ENCODE data around the gene CKAP2L.

DNA sequence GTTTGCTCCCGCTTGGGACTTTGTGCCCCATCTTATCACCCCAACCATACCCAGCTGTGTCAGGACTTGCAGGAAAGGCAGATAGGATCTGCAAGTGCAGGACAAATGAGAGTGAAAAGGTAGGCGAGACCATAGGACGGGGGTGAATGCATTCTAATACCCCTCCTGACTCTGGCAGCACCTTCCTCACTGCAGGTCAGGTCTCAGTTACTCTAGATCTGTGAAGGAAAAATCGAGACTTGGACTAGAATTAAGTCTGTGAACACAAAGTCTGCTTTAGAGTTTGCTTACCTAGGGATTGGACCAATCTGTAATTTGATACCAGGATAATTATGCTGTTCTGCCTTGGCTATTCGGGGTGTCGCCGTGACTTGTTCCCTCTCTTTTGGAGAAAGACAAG lies 23.9 kb downstream of the CKAP2L start:
- TF ChIP-seq, protein P1, sequence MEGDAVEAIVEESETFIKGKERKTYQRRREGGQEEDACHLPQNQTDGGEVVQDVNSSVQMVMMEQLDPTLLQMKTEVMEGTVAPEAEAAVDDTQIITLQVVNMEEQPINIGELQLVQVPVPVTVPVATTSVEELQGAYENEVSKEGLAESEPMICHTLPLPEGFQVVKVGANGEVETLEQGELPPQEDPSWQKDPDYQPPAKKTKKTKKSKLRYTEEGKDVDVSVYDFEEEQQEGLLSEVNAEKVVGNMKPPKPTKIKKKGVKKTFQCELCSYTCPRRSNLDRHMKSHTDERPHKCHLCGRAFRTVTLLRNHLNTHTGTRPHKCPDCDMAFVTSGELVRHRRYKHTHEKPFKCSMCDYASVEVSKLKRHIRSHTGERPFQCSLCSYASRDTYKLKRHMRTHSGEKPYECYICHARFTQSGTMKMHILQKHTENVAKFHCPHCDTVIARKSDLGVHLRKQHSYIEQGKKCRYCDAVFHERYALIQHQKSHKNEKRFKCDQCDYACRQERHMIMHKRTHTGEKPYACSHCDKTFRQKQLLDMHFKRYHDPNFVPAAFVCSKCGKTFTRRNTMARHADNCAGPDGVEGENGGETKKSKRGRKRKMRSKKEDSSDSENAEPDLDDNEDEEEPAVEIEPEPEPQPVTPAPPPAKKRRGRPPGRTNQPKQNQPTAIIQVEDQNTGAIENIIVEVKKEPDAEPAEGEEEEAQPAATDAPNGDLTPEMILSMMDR (IDR thresholded peaks at IDR 0.05), result no peak
- TF ChIP-seq POLR2A (IDR thresholded peaks at IDR 0.05), result no peak

Data from heart left ventricle (tissue), 13 donors.